Keratinocyte (primary cell): Measurements from ENCODE around the gene EIF4G1. TPM values are rescaled to one million over a fixed set of nuclear protein-coding genes. Genes with fewer than 3 reads are reported as not detected.

Source experiments
- DNase-seq: peaks from one replicate; pipeline ENCODE4 v3.0.0-alpha.2; 2011; ENCODE audit warnings: low read depth, missing footprints, low spot score
- FAIRE-seq: peaks from 2 replicates; lab custom pipeline; 2011; peaks lifted over from hg19 to GRCh38; lab: Jason Lieb, UNC
- H2AFZ ChIP-seq: 2 replicates; pipeline ENCODE4 v1.6.0; 2012; ENCODE audit warnings: low read length, control low read depth, inconsistent platforms; ENCODE audit not compliant: control insufficient read depth
- H3K27ac ChIP-seq: 2 replicates; pipeline ENCODE4 v1.5.1; 2011; ENCODE audit warnings: low read length; ENCODE audit not compliant: control insufficient read depth, insufficient read depth
- H3K27me3 ChIP-seq: 3 replicates; pipeline ENCODE4 v1.6.0; 2011; ENCODE audit warnings: low read length; ENCODE audit not compliant: control insufficient read depth, insufficient read depth; ENCODE audit errors: extremely low read depth
- H3K36me3 ChIP-seq, 2 experiments: 2 replicates in 1 of 2; 3 replicates in 1 of 2; pipeline ENCODE4 v1.5.1; 2011; ENCODE audit warnings: low read length in 2 of 2, mild to moderate bottlenecking in 1 of 2; ENCODE audit not compliant: control insufficient read depth in 2 of 2, insufficient read depth in 2 of 2; ENCODE audit errors: extremely low read depth in 1 of 2
- H3K4me1 ChIP-seq: 3 replicates; pipeline ENCODE4 v1.5.1; 2011; ENCODE audit warnings: low read length; ENCODE audit not compliant: control insufficient read depth, insufficient read depth; ENCODE audit errors: extremely low read depth
- H3K4me2 ChIP-seq: 3 replicates; pipeline ENCODE4 v1.6.0; 2011; ENCODE audit warnings: low read depth, low read length; ENCODE audit not compliant: control insufficient read depth, insufficient read depth; ENCODE audit errors: extremely low read depth
- H3K4me3 ChIP-seq, 3 experiments: fragments of 200-600 bp in 1 of 3; sonication (generic) in 1 of 3; 2 replicates in 2 of 3; 3 replicates in 1 of 3; pipeline ENCODE4 v1.5.1; 2011 to 2016; ENCODE audit warnings: low read length in 3 of 3, mild to moderate bottlenecking in 3 of 3, control low read depth in 2 of 3, inconsistent platforms in 1 of 3, low read depth in 1 of 3, mixed read lengths in 1 of 3, mixed run types in 1 of 3, moderate library complexity in 1 of 3; ENCODE audit not compliant: control insufficient read depth in 2 of 3, insufficient read depth in 2 of 3; ENCODE audit errors: extremely low read depth in 1 of 3
- H3K79me2 ChIP-seq: 2 replicates; pipeline ENCODE4 v1.6.0; 2012; ENCODE audit warnings: low read length; ENCODE audit not compliant: control insufficient read depth, insufficient read depth
- H3K9ac ChIP-seq: 3 replicates; pipeline ENCODE4 v1.6.0; 2011; ENCODE audit warnings: low read length; ENCODE audit not compliant: control insufficient read depth, insufficient read depth; ENCODE audit errors: extremely low read depth
- H3K9me1 ChIP-seq: 3 replicates; pipeline ENCODE4 v1.6.0; 2011; ENCODE audit warnings: low read length; ENCODE audit not compliant: control insufficient read depth, insufficient read depth; ENCODE audit errors: extremely low read depth
- H3K9me3 ChIP-seq: 2 replicates; pipeline ENCODE4 v1.5.1; 2012; ENCODE audit warnings: low read depth, low read length; ENCODE audit not compliant: control insufficient read depth
- H4K20me1 ChIP-seq: 3 replicates; pipeline ENCODE4 v1.6.0; 2011; ENCODE audit warnings: low read length; ENCODE audit not compliant: control insufficient read depth, insufficient read depth; ENCODE audit errors: extremely low read depth
- CTCF ChIP-seq, 3 experiments: IDR thresholded peaks in 1 of 3; conservative IDR thresholded peaks in 1 of 3; optimal IDR thresholded peaks in 1 of 3; 2 replicates in 2 of 3; 3 replicates in 1 of 3; pipeline versions ENCODE3 to v1.5.1; 2011; ENCODE audit warnings: low read length in 3 of 3, mild to moderate bottlenecking in 3 of 3, moderate library complexity in 2 of 3, control low read depth in 1 of 3, inconsistent platforms in 1 of 3; ENCODE audit not compliant: insufficient read depth in 2 of 3; ENCODE audit errors: extremely low read depth in 1 of 3
- EZH2 ChIP-seq: IDR thresholded peaks from one replicate; pipeline ENCODE4 v1.6.1; 2012; ENCODE audit warnings: inconsistent platforms, mild to moderate bottlenecking, low read length, moderate library complexity
- dilution Hi-C: fragments of 300-500 bp; cut with MboI; formaldehyde crosslinking; loops from one replicate; pipeline ENCODE4 v1.7.0; 2020; ENCODE audit warnings: low sequenced_read_pairs; ENCODE audit not compliant: extremely low pct_ligation_motif_present
- polyA plus RNA-seq, 5 experiments: library from polyadenylated mRNA; depleted of rRNA in 3 of 5; stranded (reverse) in 3 of 5; stranded (forward) in 1 of 5; unstranded in 1 of 5; fragments of >200 nt; gene quantifications; 1 replicate in 1 of 5; 2 replicates in 3 of 5; 3 replicates in 1 of 5; pipeline versions ENCODE4 v1.2.1 to v1.2.3, GENCODE V29; 2011 to 2012; ENCODE audit warnings: missing spikeins in 2 of 5, low read depth in 1 of 5, low replicate concordance in 1 of 5

The EIF4G1 gene
- polyA plus RNA-seq, 1 donor (not counting 4 experiments of a cell fraction or from before 2014, with no cell fraction given), result 225 TPM

DNA sequence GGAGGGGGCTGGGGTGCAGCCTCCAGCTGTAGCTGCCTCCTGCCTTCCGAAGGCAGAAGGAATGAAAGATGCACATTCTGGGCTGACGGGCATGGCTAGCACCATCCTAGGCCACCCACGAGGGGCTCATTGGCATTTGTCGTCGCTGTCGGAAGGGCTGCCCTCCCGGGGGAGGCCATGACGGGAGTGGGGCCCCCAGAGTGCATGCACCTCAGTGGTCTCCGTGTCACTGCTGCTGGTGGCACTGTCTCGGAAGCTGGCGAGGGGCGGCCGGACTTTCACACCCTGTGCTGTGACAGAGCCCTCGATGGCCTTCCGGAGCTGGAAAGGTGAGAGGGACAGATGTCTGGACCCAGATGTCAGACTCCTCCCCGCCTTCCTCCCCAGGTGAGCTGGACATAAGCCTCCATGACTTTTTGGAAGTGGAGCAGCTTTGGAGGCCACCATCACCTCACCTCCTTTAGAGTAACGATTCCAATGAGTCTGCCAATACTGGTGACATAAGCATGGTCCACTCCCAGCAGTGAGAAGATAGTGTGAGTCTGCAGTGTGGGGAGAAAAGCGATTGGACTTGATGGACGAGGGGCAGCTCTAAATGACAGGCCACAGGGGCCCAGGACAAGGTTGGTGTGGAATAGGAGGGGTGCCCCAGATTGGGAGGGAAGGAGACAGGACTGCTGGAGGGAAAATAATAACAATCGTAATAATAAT, 32.2 kb downstream of the EIF4G1 start:
- H3K9ac ChIP-seq, result no peak overlapping the region
- H3K4me1 ChIP-seq, result peaks cover 18% of the 10 kb centered on the region
- no peaks in the 10 kb centered on the region for H3K79me2 ChIP-seq
- no peaks in the 10 kb centered on the region for H3K9me1 ChIP-seq
- no peak for DNase-seq
- H4K20me1 ChIP-seq, result peaks cover 3% of the 10 kb centered on the region
- no peaks in the 10 kb centered on the region for H3K9me3 ChIP-seq
- H3K27me3 ChIP-seq, result no peaks in the 10 kb centered on the region
- no peak for TF ChIP-seq EZH2
- TF ChIP-seq CTCF (optimal IDR thresholded peaks at IDR 0.05 in 1 of 3, IDR thresholded peaks at IDR 0.05 in 1 of 3, conservative IDR thresholded peaks at IDR 0.05 in 1 of 3; ENCODE audit: extremely low read depth in 1 of 3, insufficient read depth in 2 of 3, low read length in 3 of 3), result no peak
- no peak overlapping the region for H2AFZ ChIP-seq
- H3K27ac ChIP-seq, result no peak overlapping the region
- no peak overlapping the region for H3K4me3 ChIP-seq
- dilution Hi-C loops, result no loop called here
- peaks cover 12 to 17% of the 10 kb centered on the region in 2 experiments for H3K36me3 ChIP-seq
- H3K4me2 ChIP-seq, result no peak overlapping the region
- FAIRE-seq, result no peak

DNA sequence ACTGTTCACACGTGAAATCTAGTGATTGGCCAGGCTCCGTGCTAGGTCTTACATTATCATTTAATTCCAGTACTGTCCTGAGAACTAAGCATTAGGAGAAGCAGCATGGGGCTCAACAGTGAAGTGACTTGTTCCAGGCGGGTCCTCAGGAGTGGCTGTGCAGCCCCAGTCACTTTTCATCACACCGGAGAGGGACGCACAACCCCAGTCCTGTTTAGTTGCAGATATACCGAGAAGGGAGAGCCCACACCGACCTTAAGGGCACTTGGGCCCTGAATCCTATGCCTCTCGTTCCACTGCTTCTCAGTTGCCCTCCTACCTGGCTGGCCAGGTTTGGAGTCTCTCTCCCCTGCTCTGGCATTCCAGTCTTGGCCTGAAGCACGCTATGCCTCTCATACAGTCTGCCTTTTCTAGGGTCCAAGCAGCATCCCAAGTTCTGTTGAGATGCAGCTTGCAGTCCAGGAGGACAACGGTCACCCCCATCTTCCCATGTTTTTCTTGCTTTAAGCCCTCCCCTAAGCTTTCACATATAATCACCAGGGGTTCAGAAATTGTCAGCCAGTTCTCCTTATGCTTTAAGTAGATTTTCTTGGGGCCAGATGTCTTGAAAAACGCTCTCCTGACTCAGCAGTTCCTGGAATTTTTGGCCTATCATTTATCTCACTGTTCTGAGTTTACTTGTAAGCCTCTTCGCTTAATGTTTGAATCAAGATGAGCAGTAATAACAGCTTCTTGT, 33.1 kb downstream of the EIF4G1 start:
- TF ChIP-seq CTCF (optimal IDR thresholded peaks at IDR 0.05 in 1 of 3, IDR thresholded peaks at IDR 0.05 in 1 of 3, conservative IDR thresholded peaks at IDR 0.05 in 1 of 3; ENCODE audit: extremely low read depth in 1 of 3, insufficient read depth in 2 of 3, low read length in 3 of 3), result no peak
- no peak for TF ChIP-seq EZH2
- Histone ChIP-seq H4K20me1 (no peaks in the 10 kb centered on the region), H3K27me3 (no peaks in the 10 kb centered on the region), H3K9me1 (no peaks in the 10 kb centered on the region), H3K4me1 (peaks cover 12% of the 10 kb centered on the region), H3K4me3 (no peak overlapping the region), H3K36me3 (peaks cover 14 to 16% of the 10 kb centered on the region in 2 experiments), H3K4me2 (no peak overlapping the region), H3K9ac (no peak overlapping the region), H3K27ac (no peak overlapping the region), H3K79me2 (no peaks in the 10 kb centered on the region), H3K9me3 (no peaks in the 10 kb centered on the region), H2AFZ (no peak overlapping the region)
- no peak for FAIRE-seq
- DNase-seq, result no peak
- dilution Hi-C loops, result no loop called here
